HEK293 (cell line): ENCODE data around the gene MMD2.

Source experiments
- CTCF ChIA-PET: fragments of 350-600 bp; formaldehyde crosslinking; extraction: SDS; loops from one replicate; lab custom pipeline; 2021; ENCODE audit warnings: antibody characterized with exemption; lab: Yijun Ruan, JAX
- POLR2A ChIA-PET: fragments of 300-600 bp; formaldehyde crosslinking; extraction: SDS; loops from one replicate; lab custom pipeline; 2020; ENCODE audit warnings: antibody characterized with exemption, inconsistent platforms; lab: Yijun Ruan, JAX
- H3K27ac ChIP-seq: fragments of 200-500 bp; sonication (Bioruptor generic); 2 replicates; pipeline ENCODE4 v1.5.1; 2014; ENCODE audit warnings: low read depth, low read length, control low read depth, inconsistent platforms; ENCODE audit errors: extremely low read depth
- H3K36me3 ChIP-seq, 2 experiments: fragments of 200-500 bp in 1 of 2; sonication (Bioruptor generic) in 1 of 2; 1 replicate in 1 of 2; 2 replicates in 1 of 2; pipeline ENCODE4 v1.5.1; 2014 to 2017; ENCODE audit warnings: inconsistent platforms in 2 of 2, low read length in 2 of 2; ENCODE audit not compliant: control insufficient read depth in 2 of 2, insufficient read depth in 1 of 2
- H3K4me1 ChIP-seq: fragments of 200-500 bp; sonication (Bioruptor generic); 2 replicates; pipeline ENCODE4 v1.5.1; 2014; ENCODE audit warnings: mild to moderate bottlenecking, low read length, inconsistent platforms; ENCODE audit not compliant: control insufficient read depth, insufficient read depth
- H3K4me3 ChIP-seq: 2 replicates; pipeline ENCODE4 v1.5.1; 2011; ENCODE audit warnings: low read depth, mild to moderate bottlenecking, control low read depth, low read length, moderate library complexity
- H3K9me3 ChIP-seq: fragments of 200-500 bp; sonication (Bioruptor generic); 2 replicates; pipeline ENCODE4 v1.5.1; 2014; ENCODE audit warnings: low read depth, low read length, inconsistent platforms; ENCODE audit not compliant: control insufficient read depth, insufficient read depth
- GLIS1 ChIP-seq: fragments of 450-650 bp; formaldehyde crosslinking; IDR thresholded peaks from 2 replicates; pipeline ENCODE4 v1.5.1; 2016; ENCODE audit warnings: missing biosample characterization, missing genetic modification characterization
- KLF1 ChIP-seq: fragments of 450-650 bp; formaldehyde crosslinking; IDR thresholded peaks from 2 replicates; pipeline ENCODE4 v1.5.1; 2016; ENCODE audit warnings: missing biosample characterization, missing genetic modification characterization
- KLF10 ChIP-seq: fragments of 450-650 bp; IDR thresholded peaks from 2 replicates; pipeline ENCODE4 v1.5.1; 2018; ENCODE audit warnings: missing biosample characterization, mild to moderate bottlenecking, missing genetic modification characterization
- KLF8 ChIP-seq: fragments of 450-650 bp; formaldehyde crosslinking; IDR thresholded peaks from 2 replicates; pipeline ENCODE4 v1.5.1; 2016; ENCODE audit warnings: missing biosample characterization, missing genetic modification characterization
- MYNN ChIP-seq: fragments of 450-650 bp; formaldehyde crosslinking; IDR thresholded peaks from 2 replicates; pipeline ENCODE4 v1.5.1; 2016; ENCODE audit warnings: missing biosample characterization, missing genetic modification characterization, borderline replicate concordance
- PATZ1 ChIP-seq: fragments of 450-650 bp; formaldehyde crosslinking; IDR thresholded peaks from 2 replicates; pipeline ENCODE4 v1.5.1; 2016; ENCODE audit warnings: missing biosample characterization, missing genetic modification characterization
- PRDM1 ChIP-seq: fragments of 450-650 bp; formaldehyde crosslinking; IDR thresholded peaks from 2 replicates; pipeline ENCODE4; 2016; ENCODE audit warnings: missing biosample characterization, missing genetic modification characterization
- RBAK ChIP-seq: fragments of 450-650 bp; formaldehyde crosslinking; IDR thresholded peaks from 2 replicates; pipeline ENCODE4 v1.5.1; 2016; ENCODE audit warnings: missing biosample characterization, missing genetic modification characterization
- ZBTB10 ChIP-seq: fragments of 450-650 bp; formaldehyde crosslinking; IDR thresholded peaks from 2 replicates; pipeline ENCODE4 v1.5.1; 2016; ENCODE audit warnings: missing biosample characterization, missing genetic modification characterization
- ZBTB26 ChIP-seq: fragments of 450-650 bp; formaldehyde crosslinking; optimal IDR thresholded peaks from 2 replicates; pipeline ENCODE3; 2016; ENCODE audit warnings: missing biosample characterization, mild to moderate bottlenecking, missing genetic modification characterization
- ZBTB48 ChIP-seq: fragments of 450-650 bp; formaldehyde crosslinking; IDR thresholded peaks from 2 replicates; pipeline ENCODE4 v1.5.1; 2016; ENCODE audit warnings: missing biosample characterization, missing genetic modification characterization
- ZIC2 ChIP-seq: fragments of 450-650 bp; formaldehyde crosslinking; IDR thresholded peaks from 2 replicates; pipeline ENCODE4 v1.5.1; 2016; ENCODE audit warnings: missing biosample characterization, missing genetic modification characterization
- ZNF140 ChIP-seq: fragments of 450-650 bp; formaldehyde crosslinking; IDR thresholded peaks from 2 replicates; pipeline ENCODE4 v1.5.1; 2016; ENCODE audit warnings: missing biosample characterization, missing genetic modification characterization
- ZNF175 ChIP-seq: fragments of 450-650 bp; formaldehyde crosslinking; IDR thresholded peaks from 2 replicates; pipeline ENCODE4 v1.5.1; 2016; ENCODE audit warnings: missing biosample characterization, missing genetic modification characterization
- ZNF311 ChIP-seq: fragments of 450-650 bp; formaldehyde crosslinking; IDR thresholded peaks from 2 replicates; pipeline ENCODE4 v1.5.1; 2017; ENCODE audit warnings: missing biosample characterization, missing genetic modification characterization, borderline replicate concordance
- ZNF362 ChIP-seq: fragments of 450-650 bp; formaldehyde crosslinking; IDR thresholded peaks from 2 replicates; pipeline ENCODE4 v1.5.1; 2016; ENCODE audit warnings: missing biosample characterization, missing genetic modification characterization
- ZNF391 ChIP-seq: fragments of 450-650 bp; formaldehyde crosslinking; IDR thresholded peaks from 2 replicates; pipeline ENCODE4 v1.5.1; 2016; ENCODE audit warnings: low read depth, missing biosample characterization, missing genetic modification characterization, borderline replicate concordance
- ZNF423 ChIP-seq: fragments of 450-650 bp; formaldehyde crosslinking; IDR thresholded peaks from 2 replicates; pipeline ENCODE4 v1.5.1; 2016; ENCODE audit warnings: missing biosample characterization, missing genetic modification characterization
- ZNF433 ChIP-seq: fragments of 450-650 bp; formaldehyde crosslinking; IDR thresholded peaks from 2 replicates; pipeline ENCODE4 v1.5.1; 2016; ENCODE audit warnings: missing biosample characterization, missing genetic modification characterization, low read depth
- ZNF561 ChIP-seq: fragments of 450-650 bp; IDR thresholded peaks from 2 replicates; pipeline ENCODE4 v1.5.1; 2018; ENCODE audit warnings: missing biosample characterization, missing genetic modification characterization, borderline replicate concordance
- ZNF629 ChIP-seq: fragments of 450-650 bp; formaldehyde crosslinking; IDR thresholded peaks from 2 replicates; pipeline ENCODE4 v1.5.1; 2017; ENCODE audit warnings: missing biosample characterization, missing genetic modification characterization
- ZNF660 ChIP-seq: fragments of 450-650 bp; IDR thresholded peaks from 2 replicates; pipeline ENCODE4 v1.5.1; 2018; ENCODE audit warnings: missing biosample characterization, mild to moderate bottlenecking, missing genetic modification characterization
- ZNF747 ChIP-seq: fragments of 450-650 bp; formaldehyde crosslinking; IDR thresholded peaks from 2 replicates; pipeline ENCODE4 v1.5.1; 2016; ENCODE audit warnings: missing biosample characterization, missing genetic modification characterization
- ZNF791 ChIP-seq: fragments of 450-650 bp; formaldehyde crosslinking; IDR thresholded peaks from 2 replicates; pipeline ENCODE4 v1.5.1; 2016; ENCODE audit warnings: missing biosample characterization, missing genetic modification characterization

Gene MMD2

GRCh38 chr7:4883372-4884144 is 75.4 kb downstream of the MMD2 start, which contains the start of gene RADIL (continued):
- TF ChIP-seq ZNF362 (tag by site-specific recombination) (no peak), ZNF561 (tag by site-specific recombination) (peak; percentile 32; the same call in 1 of the 2 replicates), ZNF391 (tag by site-specific recombination) (no peak), PRDM1 (no peak), PATZ1 (tag by site-specific recombination) (peak; percentile 24; the same call in 1 of the 2 replicates), KLF8 (tag by site-specific recombination) (0 out of 2 replicates have a peak, but pooled peaks have one; percentile 38), ZNF433 (tag by site-specific recombination) (no peak), ZNF791 (no peak), ZBTB26 (tag by site-specific recombination) (peak; percentile 46), ZNF175 (tag by site-specific recombination) (no peak), ZNF311 (no peak), KLF10 (tag by site-specific recombination) (0 out of 2 replicates have a peak, but pooled peaks have one; percentile 31), MYNN (tag by site-specific recombination) (no peak)

GRCh38 chr7:4883033-4883371 is 76.0 kb downstream of the MMD2 start:
- Histone ChIP-seq H3K9me3 (no peaks in the 10 kb centered on the region), H3K4me3 (peak overlapping the region; percentile 63), H3K4me1 (no peaks in the 10 kb centered on the region), H3K27ac (peak overlapping the region; percentile 60; the same call in 1 of the 2 replicates), H3K36me3 (no peaks in the 10 kb centered on the region)
- CTCF ChIA-PET, result interaction anchor here (0.6 to 2.6 kb wide), 30 partner anchors 9 to 1467 kb away, joined by 3 to 34 read pairs (median 4); partner anchors contain the start of gene AP5Z1
- POLR2A ChIA-PET, result no interaction called here
- TF ChIP-seq KLF1 (tag by site-specific recombination), result no peak
- TF ChIP-seq GLIS1 (tag by site-specific recombination), result peak; percentile 90
- peak; percentile 75 for TF ChIP-seq ZIC2 (tag by site-specific recombination)
- TF ChIP-seq ZNF660 (tag by site-specific recombination), result no peak
- no peak for TF ChIP-seq ZNF747
- no peak for TF ChIP-seq ZBTB10 (tag by site-specific recombination)
- TF ChIP-seq ZNF175 (tag by site-specific recombination), result no peak
- TF ChIP-seq ZNF362 (tag by site-specific recombination), result no peak
- TF ChIP-seq RBAK (tag by site-specific recombination), result no peak
- TF ChIP-seq PATZ1 (tag by site-specific recombination), result no peak
- no peak for TF ChIP-seq ZNF423
- TF ChIP-seq ZNF629 (tag by site-specific recombination), result no peak
- TF ChIP-seq ZBTB48, result no peak
- TF ChIP-seq ZNF140 (tag by site-specific recombination), result no peak
